Mesenchymal stem cell (in vitro differentiated cells and primary cell): Measurements from ENCODE around the gene HECTD4. TPM values are rescaled to one million over a fixed set of nuclear protein-coding genes. Genes with fewer than 3 reads are reported as not detected.

Source experiments
- DNase-seq: peaks from one replicate; pipeline ENCODE4 v3.0.0-alpha.2; 2013
- H2AFZ ChIP-seq: one replicate; pipeline ENCODE4 v1.6.1; 2013; ENCODE audit warnings: low read depth, mild to moderate bottlenecking, control low read depth, inconsistent platforms, low read length, moderate library complexity
- H2AK5ac ChIP-seq: 2 replicates; pipeline ENCODE4 v1.6.1; 2013; ENCODE audit warnings: low read length, moderate library complexity, mild to moderate bottlenecking, inconsistent platforms; ENCODE audit not compliant: severe bottlenecking
- H2BK120ac ChIP-seq: one replicate; pipeline ENCODE4 v1.6.1; 2013; ENCODE audit warnings: low read depth, mild to moderate bottlenecking, inconsistent platforms, low read length, moderate library complexity
- H2BK12ac ChIP-seq, 2 experiments: one replicate each; pipeline ENCODE4 v1.6.1; 2013; ENCODE audit warnings: inconsistent platforms in 2 of 2, low read length in 2 of 2, mild to moderate bottlenecking in 2 of 2, moderate library complexity in 2 of 2, control low read depth in 1 of 2
- H2BK15ac ChIP-seq: one replicate; pipeline ENCODE4 v1.6.1; 2013; ENCODE audit warnings: mild to moderate bottlenecking, low read depth, inconsistent platforms; ENCODE audit not compliant: poor library complexity, severe bottlenecking
- H2BK5ac ChIP-seq: 2 replicates; pipeline ENCODE4 v1.6.1; 2013; ENCODE audit warnings: low read depth, mild to moderate bottlenecking, low read length, control low read depth, inconsistent platforms; ENCODE audit not compliant: poor library complexity, severe bottlenecking
- H3K14ac ChIP-seq, 2 experiments: one replicate each; pipeline ENCODE4 v1.6.1; 2013; ENCODE audit warnings: inconsistent platforms in 2 of 2, low read length in 2 of 2, control low read depth in 1 of 2, mild to moderate bottlenecking in 1 of 2, moderate library complexity in 1 of 2
- H3K18ac ChIP-seq, 2 experiments: one replicate each; pipeline ENCODE4 v1.6.1; 2013; ENCODE audit warnings: inconsistent platforms in 2 of 2, low read length in 2 of 2, control low read depth in 1 of 2, low read depth in 1 of 2, mild to moderate bottlenecking in 1 of 2
- H3K23ac ChIP-seq, 2 experiments: one replicate each; pipeline ENCODE4 v1.6.1; 2013; ENCODE audit warnings: inconsistent platforms in 2 of 2, low read length in 2 of 2, mild to moderate bottlenecking in 2 of 2, moderate library complexity in 2 of 2, control low read depth in 1 of 2
- H3K27ac ChIP-seq: 2 replicates; pipeline ENCODE4 v1.5.1; 2013; ENCODE audit warnings: mild to moderate bottlenecking, moderate library complexity, low read length, control low read depth, inconsistent platforms; ENCODE audit not compliant: poor library complexity, severe bottlenecking
- H3K27me3 ChIP-seq, 2 experiments: 2 replicates each; pipeline versions ENCODE4 v1.6.1 to v1.7.0; 2013; ENCODE audit warnings: low read length in 2 of 2, mild to moderate bottlenecking in 2 of 2, moderate library complexity in 2 of 2, control low read depth in 1 of 2, inconsistent platforms in 1 of 2; ENCODE audit not compliant: control insufficient read depth in 1 of 2, insufficient read depth in 1 of 2
- H3K36me3 ChIP-seq, 2 experiments: 2 replicates each; pipeline versions ENCODE4 v1.6.1 to v1.7.0; 2013; ENCODE audit warnings: low read length in 2 of 2, control low read depth in 1 of 2, inconsistent platforms in 1 of 2, low read depth in 1 of 2, mild to moderate bottlenecking in 1 of 2; ENCODE audit not compliant: insufficient read depth in 2 of 2, control insufficient read depth in 1 of 2
- H3K4ac ChIP-seq, 2 experiments: one replicate each; pipeline ENCODE4 v1.6.1; 2013; ENCODE audit warnings: inconsistent platforms in 2 of 2, low read length in 2 of 2, mild to moderate bottlenecking in 2 of 2, moderate library complexity in 2 of 2, control low read depth in 1 of 2, low read depth in 1 of 2
- H3K4me1 ChIP-seq: 2 replicates; pipeline ENCODE4 v1.6.1; 2013; ENCODE audit warnings: low read depth, low read length, control low read depth; ENCODE audit not compliant: control insufficient read depth, insufficient read depth
- H3K4me2 ChIP-seq: 2 replicates; pipeline ENCODE4 v1.6.1; 2013; ENCODE audit warnings: low read length, mild to moderate bottlenecking, inconsistent platforms; ENCODE audit not compliant: poor library complexity, severe bottlenecking
- H3K4me3 ChIP-seq, 2 experiments: 2 replicates each; pipeline versions ENCODE4 v1.5.1 to v1.7.0; 2013; ENCODE audit warnings: low read length in 2 of 2, mild to moderate bottlenecking in 2 of 2, control low read depth in 1 of 2, low read depth in 1 of 2; ENCODE audit not compliant: insufficient read depth in 1 of 2
- H3K79me1 ChIP-seq: replicated peaks from 2 replicates; pipeline ENCODE4 v1.6.1; 2013; ENCODE audit warnings: mild to moderate bottlenecking, control low read depth, low read length, inconsistent platforms; ENCODE audit not compliant: poor library complexity, severe bottlenecking
- H3K9ac ChIP-seq: 2 replicates; pipeline ENCODE4 v1.7.0; 2013; ENCODE audit warnings: mild to moderate bottlenecking, low read length, moderate library complexity
- H3K9me3 ChIP-seq: 2 replicates; pipeline ENCODE4 v1.7.0; 2013; ENCODE audit warnings: mild to moderate bottlenecking, low read length; ENCODE audit not compliant: control insufficient read depth
- H4K8ac ChIP-seq: one replicate; pipeline ENCODE4 v1.6.1; 2013; ENCODE audit warnings: inconsistent platforms, mild to moderate bottlenecking, low read length, moderate library complexity
- H4K91ac ChIP-seq: one replicate; pipeline ENCODE4 v1.6.1; 2013; ENCODE audit warnings: mild to moderate bottlenecking, low read length, inconsistent platforms
- WGBS: methylation state at CpG from one replicate; pipeline ENCODE4 v1.1.7; 2013; ENCODE audit warnings: mixed read lengths; 5-methylcytosine and 5-hydroxymethylcytosine counted together
- polyA plus RNA-seq, 2 experiments: library from polyadenylated mRNA; stranded (reverse); fragments of 200-250 nt; gene quantifications; one replicate each; pipeline ENCODE4 v1.2.3, GENCODE V29; 2013

HECTD4 gene, protein sequence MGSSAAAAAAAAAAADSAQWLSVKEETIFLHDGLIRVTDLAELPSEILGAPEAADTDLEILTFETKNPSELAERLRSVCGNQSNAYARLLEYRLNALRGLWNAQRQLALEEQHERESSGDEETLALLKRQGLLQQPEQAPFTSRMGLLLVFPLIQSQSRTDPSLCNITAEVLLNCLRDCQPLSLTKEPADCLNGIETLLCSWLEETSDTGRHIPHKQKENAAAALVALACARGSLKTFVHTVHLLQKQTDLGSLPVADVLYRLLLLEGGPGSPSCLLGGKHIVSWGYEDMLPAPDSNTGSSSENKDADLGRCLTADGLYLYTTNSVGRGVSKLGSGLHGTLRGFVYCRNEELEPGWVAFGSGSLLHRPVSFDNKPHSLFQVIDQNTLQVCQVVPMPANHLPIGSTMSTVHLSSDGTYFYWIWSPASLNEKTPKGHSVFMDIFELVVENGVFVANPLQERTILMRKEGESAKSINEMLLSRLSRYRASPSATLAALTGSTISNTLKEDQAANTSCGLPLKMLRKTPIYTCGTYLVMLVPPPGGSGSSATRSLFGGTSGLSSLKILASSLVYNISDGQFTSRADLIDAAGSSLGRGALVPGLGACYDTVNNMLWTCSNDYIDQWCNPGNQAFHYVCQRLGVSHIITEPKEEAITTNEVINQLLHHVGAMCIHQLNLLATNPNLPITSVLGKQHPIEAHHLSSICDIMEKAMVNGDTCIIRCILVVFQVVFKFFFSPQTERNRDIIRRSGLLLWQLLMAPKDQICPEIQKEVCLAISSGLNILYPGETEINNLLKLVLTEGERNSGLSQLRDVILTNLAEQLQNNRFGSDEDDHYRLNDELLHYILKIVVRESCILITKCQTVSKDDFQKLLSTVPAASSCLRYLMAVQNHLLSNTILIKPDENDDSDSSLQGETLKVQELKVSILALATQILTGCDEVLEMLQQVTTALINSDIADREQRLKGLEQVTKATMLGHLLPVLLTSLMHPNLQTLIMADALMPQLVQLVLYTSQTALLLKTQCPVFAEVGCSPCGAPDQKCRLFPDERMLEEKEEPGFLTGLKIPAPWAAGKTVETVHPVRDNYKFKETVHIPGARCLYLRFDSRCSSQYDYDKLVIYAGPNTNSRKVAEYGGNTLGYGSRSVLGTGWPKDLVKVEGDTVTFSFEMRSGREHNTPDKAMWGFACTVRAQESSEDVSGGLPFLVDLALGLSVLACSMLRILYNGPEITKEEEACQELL (N-terminal part only)
- polyA plus RNA-seq (2013, experiment 1 of 2) = 8.6 TPM
- polyA plus RNA-seq (2013, experiment 2 of 2) = 7.3 TPM

GRCh38 chr12:112381883-112382796, at the start of gene HECTD4:
TSS of gene HECTD4 (minus strand) at chr12:112382431. CDS start at chr12:112382128, 303 bp downstream.
- no peaks in the 10 kb centered on the region for H3K27me3 ChIP-seq
- H3K4ac ChIP-seq = peak within 1 kb of the TSS; percentile 82 to 99
- peak within 1 kb of the TSS; percentile 70 for H3K4me2 ChIP-seq
- H2BK5ac ChIP-seq = no peak within 1 kb of the TSS
- H3K18ac ChIP-seq = peak within 1 kb of the TSS; percentile 96
- no peaks in the 10 kb centered on the region for H3K79me1 ChIP-seq
- WGBS = 3% methylated on average over 85 of the region's 106 CpGs
- H2AFZ ChIP-seq = peak within 1 kb of the TSS; percentile 100
- H3K9ac ChIP-seq = peak within 1 kb of the TSS; percentile 89
- peak within 1 kb of the TSS; percentile 81 for H2BK120ac ChIP-seq
- H2AK5ac ChIP-seq = no peak within 1 kb of the TSS
- peak within 1 kb of the TSS in 1 of 2 experiments; percentile 5 for H2BK12ac ChIP-seq
- H3K23ac ChIP-seq = peak within 1 kb of the TSS in 1 of 2 experiments; percentile 68
- H3K9me3 ChIP-seq = no peaks in the 10 kb centered on the region
- H3K36me3 ChIP-seq = no peaks in the 10 kb centered on the region
- H4K8ac ChIP-seq = peak within 1 kb of the TSS; percentile 100
- no peak within 1 kb of the TSS for H3K27ac ChIP-seq
- DNase-seq = peak; percentile 89
- H2BK15ac ChIP-seq = peak within 1 kb of the TSS; percentile 28
- H4K91ac ChIP-seq = peak within 1 kb of the TSS; percentile 85
- H3K4me1 ChIP-seq = peaks cover 9% of the 10 kb centered on the region
- H3K4me3 ChIP-seq = peak within 1 kb of the TSS; percentile 83 to 86
- H3K14ac ChIP-seq = peak within 1 kb of the TSS in 1 of 2 experiments; percentile 92

DNA sequence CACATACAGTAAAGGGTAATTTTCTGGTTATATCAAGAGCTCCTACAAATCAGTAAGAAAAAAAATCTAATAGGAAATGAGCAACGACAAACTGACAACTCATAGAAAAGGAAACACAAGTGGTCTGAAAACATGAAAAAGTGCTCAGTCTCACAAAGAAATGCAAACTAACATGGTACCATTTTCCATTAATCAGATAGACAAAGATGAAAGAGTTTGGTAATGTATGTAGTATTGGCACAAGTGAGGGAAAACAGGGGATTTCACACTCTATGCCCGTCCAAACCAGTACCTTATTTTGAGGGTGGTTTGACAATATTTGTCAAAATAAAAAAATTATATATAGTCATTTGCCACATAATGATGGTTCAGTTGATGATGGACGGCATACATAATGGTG, 49.7 kb upstream of the HECTD4 start:
- no peak overlapping the region for H2AK5ac ChIP-seq
- H2BK5ac ChIP-seq = no peak overlapping the region
- no peaks in the 10 kb centered on the region for H3K27me3 ChIP-seq
- DNase-seq = no peak
- no peaks in the 10 kb centered on the region for H3K4me1 ChIP-seq
- H3K14ac ChIP-seq = no peak overlapping the region
- no peak overlapping the region for H2AFZ ChIP-seq
- no peak overlapping the region for H2BK15ac ChIP-seq
- H3K9me3 ChIP-seq = no peaks in the 10 kb centered on the region
- H3K4me3 ChIP-seq = no peak overlapping the region
- peaks cover 0 to 10% of the 10 kb centered on the region in 2 experiments for H3K36me3 ChIP-seq
- no peak overlapping the region for H3K23ac ChIP-seq
- no peak overlapping the region for H3K4me2 ChIP-seq
- H4K91ac ChIP-seq = no peak overlapping the region
- peaks cover 9% of the 10 kb centered on the region for H3K79me1 ChIP-seq
- H2BK12ac ChIP-seq = no peak overlapping the region
- WGBS = 100% methylated on average over 1 of the region's 3 CpGs
- H3K27ac ChIP-seq = no peak overlapping the region
- H3K18ac ChIP-seq = no peak overlapping the region
- H3K9ac ChIP-seq = no peak overlapping the region
- no peak overlapping the region for H3K4ac ChIP-seq
- H2BK120ac ChIP-seq = no peak overlapping the region
- no peak overlapping the region for H4K8ac ChIP-seq

DNA sequence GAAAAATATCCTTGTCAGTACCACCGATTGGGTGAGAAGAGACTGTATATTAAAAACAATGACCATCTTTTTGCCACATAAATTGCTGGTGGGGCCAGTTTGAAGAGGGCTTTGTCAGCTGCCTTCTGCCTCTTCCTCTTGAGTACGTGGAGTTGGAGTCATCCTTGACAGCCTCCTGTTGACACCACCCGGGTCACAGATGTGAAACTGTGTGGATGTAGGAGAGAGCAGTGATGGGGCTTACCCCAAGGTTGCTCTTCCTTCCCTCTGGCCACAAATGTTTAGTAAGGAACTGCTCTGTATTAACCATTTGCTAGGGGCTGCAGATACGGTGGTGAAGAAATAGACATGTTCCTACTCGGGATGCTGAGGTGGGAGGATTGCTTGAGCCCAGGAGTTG, 48.7 kb upstream of the HECTD4 start:
- DNase-seq = no peak
- H3K4me2 ChIP-seq = no peak overlapping the region
- no peak overlapping the region for H3K4ac ChIP-seq
- H3K9me3 ChIP-seq = no peaks in the 10 kb centered on the region
- H3K79me1 ChIP-seq = peaks cover 9% of the 10 kb centered on the region
- no peak overlapping the region for H3K27ac ChIP-seq
- no peak overlapping the region for H2BK5ac ChIP-seq
- no peaks in the 10 kb centered on the region for H3K4me1 ChIP-seq
- H2BK120ac ChIP-seq = no peak overlapping the region
- H2BK15ac ChIP-seq = no peak overlapping the region
- H2AFZ ChIP-seq = no peak overlapping the region
- H2AK5ac ChIP-seq = no peak overlapping the region
- no peak overlapping the region for H4K91ac ChIP-seq
- no peak overlapping the region for H3K18ac ChIP-seq
- H3K4me3 ChIP-seq = no peak overlapping the region
- H2BK12ac ChIP-seq = no peak overlapping the region
- H3K27me3 ChIP-seq = no peaks in the 10 kb centered on the region
- H3K36me3 ChIP-seq = peaks cover 3 to 10% of the 10 kb centered on the region in 2 experiments
- H3K9ac ChIP-seq = no peak overlapping the region
- H3K23ac ChIP-seq = no peak overlapping the region
- whole genome bisulfite sequencing = 96% methylated on average over 5 of the region's 5 CpGs
- H4K8ac ChIP-seq = no peak overlapping the region
- H3K14ac ChIP-seq = no peak overlapping the region
